Endothelial cell of umbilical vein (primary cell): ENCODE data around the gene NFILZ.

Experiments used
- CTCF ChIP-seq, 2 donors: IDR thresholded peaks; 1 replicate in 1 of 2; 2 replicates in 1 of 2; pipeline ENCODE4 v1.5.1; 2011; ENCODE audit warnings: low read length in 2 of 2, mild to moderate bottlenecking in 2 of 2, moderate library complexity in 2 of 2, control low read depth in 1 of 2, inconsistent platforms in 1 of 2, low read depth in 1 of 2; ENCODE audit not compliant: insufficient read depth in 1 of 2; ENCODE audit errors: extremely low read depth in 1 of 2
- EZH2 ChIP-seq: IDR thresholded peaks from 2 replicates; pipeline ENCODE4 v1.6.1; 2012; ENCODE audit warnings: borderline replicate concordance, low read depth, mild to moderate bottlenecking, moderate library complexity, low read length, inconsistent platforms; ENCODE audit not compliant: severe bottlenecking
- FOS ChIP-seq: IDR thresholded peaks from 2 replicates; pipeline ENCODE4 v1.6.1; 2011; ENCODE audit warnings: mild to moderate bottlenecking, low read length, moderate library complexity, borderline replicate concordance; ENCODE audit not compliant: insufficient read depth
- GATA2 ChIP-seq: IDR thresholded peaks from 2 replicates; pipeline ENCODE4 v1.7.0; 2011; ENCODE audit warnings: low read depth, mild to moderate bottlenecking, moderate library complexity, mixed read lengths, low read length; ENCODE audit not compliant: insufficient read length, insufficient read depth
- JUN ChIP-seq: IDR thresholded peaks from 2 replicates; pipeline ENCODE4 v1.6.1; 2011; ENCODE audit warnings: borderline replicate concordance, low read depth; ENCODE audit not compliant: insufficient read length, insufficient read depth
- POLR2A ChIP-seq: IDR thresholded peaks from 2 replicates; pipeline ENCODE4 v1.6.1; 2012; ENCODE audit warnings: low read depth, mild to moderate bottlenecking, control low read depth, low read length
- POLR2AphosphoS5 ChIP-seq: IDR thresholded peaks from 2 replicates; pipeline ENCODE4 v1.6.1; 2012; ENCODE audit warnings: low read depth, mild to moderate bottlenecking, control low read depth, low read length, moderate library complexity; ENCODE audit not compliant: insufficient read depth

- TF ChIP-seq CTCF (IDR thresholded peaks at IDR 0.05; ENCODE audit: extremely low read depth in 1 of 2, insufficient read depth in 1 of 2, low read depth in 1 of 2, low read length in 2 of 2) (no peak), POLR2A (no peak), EZH2 (no peak), JUN (no peak), GATA2 (no peak), POLR2AphosphoS5 (no peak), FOS (no peak)
These were observed 17.6 kb upstream of the NFILZ start for GRCh38 chr19:8612807-8613171.
